Measurements from ENCODE around the gene SIPA1L3. TPM values are rescaled to one million over a fixed set of nuclear protein-coding genes. Genes with fewer than 3 reads are reported as not detected.

The SIPA1L3 gene
- total and polyA plus RNA-seq, 12 donors: 2.2 to 24.1 (median 11.8) TPM

- intact Hi-C loops (cut with DNase I): loop anchor here in 1 of 2 donors (2.0 kb wide), 1 partner anchor 103 kb away; the partner anchor contains the start of gene CATSPERG
- Histone ChIP-seq H3K27ac (no peak overlapping the region), H3K4me1 (replicated peaks in 1 of 2) (peaks cover 8 to 9% of the 10 kb centered on the region in 2 donors), H3K27me3 (peaks cover 30% of the 10 kb centered on the region), H3K36me3 (replicated peaks in 1 of 2) (no peaks in the 10 kb centered on the region), H3K9me3 (replicated peaks in 1 of 3) (no peaks in the 10 kb centered on the region), H3K4me3 (no peak overlapping the region)
- no peak for TF ChIP-seq POLR2A (IDR thresholded peaks at IDR 0.05)
- TF ChIP-seq, protein P1, sequence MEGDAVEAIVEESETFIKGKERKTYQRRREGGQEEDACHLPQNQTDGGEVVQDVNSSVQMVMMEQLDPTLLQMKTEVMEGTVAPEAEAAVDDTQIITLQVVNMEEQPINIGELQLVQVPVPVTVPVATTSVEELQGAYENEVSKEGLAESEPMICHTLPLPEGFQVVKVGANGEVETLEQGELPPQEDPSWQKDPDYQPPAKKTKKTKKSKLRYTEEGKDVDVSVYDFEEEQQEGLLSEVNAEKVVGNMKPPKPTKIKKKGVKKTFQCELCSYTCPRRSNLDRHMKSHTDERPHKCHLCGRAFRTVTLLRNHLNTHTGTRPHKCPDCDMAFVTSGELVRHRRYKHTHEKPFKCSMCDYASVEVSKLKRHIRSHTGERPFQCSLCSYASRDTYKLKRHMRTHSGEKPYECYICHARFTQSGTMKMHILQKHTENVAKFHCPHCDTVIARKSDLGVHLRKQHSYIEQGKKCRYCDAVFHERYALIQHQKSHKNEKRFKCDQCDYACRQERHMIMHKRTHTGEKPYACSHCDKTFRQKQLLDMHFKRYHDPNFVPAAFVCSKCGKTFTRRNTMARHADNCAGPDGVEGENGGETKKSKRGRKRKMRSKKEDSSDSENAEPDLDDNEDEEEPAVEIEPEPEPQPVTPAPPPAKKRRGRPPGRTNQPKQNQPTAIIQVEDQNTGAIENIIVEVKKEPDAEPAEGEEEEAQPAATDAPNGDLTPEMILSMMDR (IDR thresholded peaks at IDR 0.05): no peak
- DNase-seq: no peak
- WGBS, 4 donors: 76 to 92% (median 82%) methylated on average over 7 of the region's 7 CpGs
Observed at GRCh38 chr19:38231918-38232317, 324.9 kb downstream of the SIPA1L3 start.

DNA sequence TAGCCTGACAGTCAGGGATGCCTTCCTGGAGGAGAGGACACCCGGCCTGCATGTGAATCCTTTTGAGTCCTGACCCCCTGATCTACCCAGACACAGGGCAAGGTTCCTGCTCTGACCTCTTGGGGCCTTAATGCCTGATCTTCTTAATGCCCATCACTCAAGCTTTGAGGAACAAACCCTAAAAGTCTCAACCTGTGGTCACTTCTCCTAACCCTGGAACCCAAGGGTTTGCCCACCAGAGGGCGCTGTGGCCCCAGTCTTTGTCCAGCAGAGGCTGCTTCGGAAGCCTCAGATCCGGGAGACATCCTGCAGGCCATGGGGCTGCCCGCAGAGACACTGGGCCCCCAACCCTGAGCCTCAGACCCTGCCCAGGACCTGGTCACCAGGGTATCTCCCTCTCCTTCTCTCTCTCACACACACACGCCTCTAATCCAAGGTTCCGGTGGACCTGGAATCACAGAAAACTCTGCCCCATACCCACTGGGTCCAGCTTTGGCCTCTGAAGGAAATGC is 326.8 kb downstream of the SIPA1L3 start:
- H3K4me1 ChIP-seq (replicated peaks in 1 of 2): peaks cover 4 to 5% of the 10 kb centered on the region in 2 donors
- intact Hi-C loops (cut with DNase I): loop anchor here in 1 of 2 donors (2.0 kb wide), 1 partner anchor 101 kb away; the partner anchor contains the start of gene CATSPERG

GRCh38 chr19:38234615-38235014 is 327.6 kb downstream of the SIPA1L3 start:
- WGBS, 4 donors: 82 to 91% (median 88%) methylated on average over 4 of the region's 4 CpGs
- no peak for TF ChIP-seq POLR2A (IDR thresholded peaks at IDR 0.05)
- TF ChIP-seq, protein P1 (IDR thresholded peaks at IDR 0.05): no peak
- intact Hi-C loops (cut with DNase I): no loop called here

More for the DNA sequence above, 326.8 kb downstream of the SIPA1L3 start:
- WGBS, 4 donors: 20 to 56% (median 40%) methylated on average over 2 to 7 of the region's 7 CpGs
- Histone ChIP-seq H3K9me3 (replicated peaks in 1 of 3) (no peaks in the 10 kb centered on the region), H3K27me3 (peaks cover 11% of the 10 kb centered on the region), H3K36me3 (replicated peaks in 1 of 2) (no peaks in the 10 kb centered on the region), H3K27ac (no peak overlapping the region), H3K4me3 (no peak overlapping the region)
- TF ChIP-seq POLR2A (IDR thresholded peaks at IDR 0.05): no peak
- TF ChIP-seq, protein P1 (IDR thresholded peaks at IDR 0.05): peak; percentile 76 to 93 (median 80)
- peak; percentile 62 to 90 (median 80) for DNase-seq

GRCh38 chr19:38239816-38240215 is 332.8 kb downstream of the SIPA1L3 start:
- no peaks in the 10 kb centered on the region for H3K27me3 ChIP-seq
- WGBS, 4 donors: 50 to 63% (median 60%) methylated on average over 8 of the region's 8 CpGs
- intact Hi-C loops (cut with DNase I): loop anchor here (5.0 kb wide), 2 partner anchors 82 to 338 kb away; no protein-coding TSS in a partner anchor
- no peaks in the 10 kb centered on the region for H3K36me3 ChIP-seq (replicated peaks in 1 of 2)
- DNase-seq: no peak
- peaks cover 0 to 10% of the 10 kb centered on the region in 2 donors for H3K4me1 ChIP-seq (replicated peaks in 1 of 2)
- TF ChIP-seq POLR2A (IDR thresholded peaks at IDR 0.05): no peak
- TF ChIP-seq, protein P1 (IDR thresholded peaks at IDR 0.05): no peak
- H3K4me3 ChIP-seq: no peak overlapping the region
- no peaks in the 10 kb centered on the region for H3K9me3 ChIP-seq (replicated peaks in 1 of 3)
- no peak overlapping the region for H3K27ac ChIP-seq

More at GRCh38 chr19:38234615-38235014, 327.6 kb downstream of the SIPA1L3 start:
- Histone ChIP-seq H3K27me3 (peaks cover 6% of the 10 kb centered on the region), H3K4me1 (replicated peaks in 1 of 2) (no peaks in the 10 kb centered on the region), H3K27ac (no peak overlapping the region), H3K9me3 (replicated peaks in 1 of 3) (no peaks in the 10 kb centered on the region), H3K36me3 (replicated peaks in 1 of 2) (no peaks in the 10 kb centered on the region), H3K4me3 (no peak overlapping the region)
- no peak for DNase-seq

Measured in adrenal gland (tissue), 12 donors.